ENCODE data around the gene CTNNA1.
"Not testable (repeated sequence)": the region's sequence is repeated elsewhere in the genome, so short reads cannot be mapped to it uniquely, and the experiment has no call there.

CTNNA1 gene

DNA sequence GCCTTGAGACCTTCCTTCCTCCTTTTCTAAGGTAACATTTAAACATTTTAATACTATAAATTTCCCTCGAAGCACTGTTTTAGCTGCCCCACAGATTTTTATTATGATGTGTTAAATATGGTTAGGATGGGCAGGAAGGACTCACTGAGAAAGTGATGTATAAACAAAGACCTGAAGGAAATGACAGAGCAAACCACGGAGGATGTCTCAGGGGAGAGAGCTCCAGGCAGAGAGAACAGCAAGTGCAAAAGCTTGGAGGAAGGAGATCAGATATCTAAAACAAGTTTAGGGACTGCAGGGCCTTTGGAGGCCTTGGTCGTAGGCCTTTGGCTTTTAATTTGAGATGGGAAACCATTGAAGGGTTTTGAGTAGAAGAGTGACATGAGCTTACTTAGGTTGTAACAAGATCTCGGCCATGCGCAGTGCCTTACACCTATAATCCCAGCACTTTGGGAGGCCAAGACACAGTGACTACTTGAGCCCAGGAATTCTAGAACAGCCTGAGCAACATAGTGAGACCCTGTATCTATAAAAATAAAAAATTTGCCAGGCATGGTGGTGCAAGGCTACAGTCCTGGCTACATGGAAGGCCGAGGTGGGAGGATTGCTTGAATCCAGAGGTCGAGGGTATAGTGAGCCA, 157.4 kb downstream of the CTNNA1 start:
- DNase-seq: no peak

DNA sequence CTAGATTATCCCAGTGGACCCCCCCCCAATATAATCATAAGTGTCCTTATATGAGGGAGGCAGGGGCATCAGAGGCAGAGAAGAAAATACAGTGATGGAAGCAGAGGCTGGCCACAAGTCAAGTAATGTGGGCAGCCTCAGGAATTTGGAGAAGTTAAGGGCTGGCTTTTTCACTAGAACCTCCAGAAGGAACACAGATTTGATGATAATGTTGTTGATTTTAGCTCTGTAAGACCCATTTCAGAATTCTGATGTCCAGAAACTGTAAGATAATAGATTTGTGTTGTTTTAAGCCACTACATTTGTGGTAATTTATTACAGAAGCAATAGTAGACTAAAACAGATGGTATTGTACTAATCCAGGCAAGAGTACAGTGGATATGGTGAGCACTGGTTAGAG, 158.2 kb downstream of the CTNNA1 start:
- DNase-seq: no peak

DNA sequence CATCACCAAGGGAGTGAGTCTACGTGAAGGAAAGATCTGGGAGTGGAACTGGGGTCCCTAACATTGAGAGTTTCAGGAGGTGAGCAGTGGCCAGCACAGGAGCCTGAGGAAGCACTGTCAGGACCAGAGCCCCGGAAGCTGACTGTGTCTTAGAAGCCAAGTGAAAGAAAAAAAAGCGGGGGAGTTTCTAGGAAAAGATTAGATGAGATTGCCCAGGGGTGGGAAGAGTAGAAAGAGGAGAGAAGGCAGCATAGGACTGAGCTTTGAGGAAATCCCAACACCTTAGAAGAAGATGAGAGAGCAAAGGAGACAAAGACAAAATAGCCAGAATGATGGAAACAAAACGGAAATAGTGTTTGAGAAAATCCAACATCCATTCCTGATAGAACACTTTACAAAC, 158.9 kb downstream of the CTNNA1 start:
- no peak for DNase-seq

DNA sequence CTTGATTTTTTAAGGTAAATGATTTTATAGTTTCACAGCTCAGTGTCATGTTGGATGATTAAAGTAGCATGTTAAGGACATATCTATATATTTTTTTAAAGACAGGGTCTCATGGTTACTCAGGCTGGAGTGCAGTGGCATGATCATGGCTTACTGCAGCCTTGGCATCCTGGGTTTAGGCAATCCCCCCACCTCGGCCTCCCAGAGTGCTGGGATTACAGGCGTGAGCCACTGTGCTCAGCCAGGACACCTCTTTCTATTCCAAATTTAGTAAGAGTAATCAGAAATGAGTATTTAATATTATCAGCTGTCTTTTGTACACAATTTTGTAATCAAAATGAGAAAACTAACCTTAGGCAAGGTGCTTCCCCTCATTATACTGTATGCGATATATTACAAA, 160.5 kb downstream of the CTNNA1 start:
- DNase-seq: no peak

DNA sequence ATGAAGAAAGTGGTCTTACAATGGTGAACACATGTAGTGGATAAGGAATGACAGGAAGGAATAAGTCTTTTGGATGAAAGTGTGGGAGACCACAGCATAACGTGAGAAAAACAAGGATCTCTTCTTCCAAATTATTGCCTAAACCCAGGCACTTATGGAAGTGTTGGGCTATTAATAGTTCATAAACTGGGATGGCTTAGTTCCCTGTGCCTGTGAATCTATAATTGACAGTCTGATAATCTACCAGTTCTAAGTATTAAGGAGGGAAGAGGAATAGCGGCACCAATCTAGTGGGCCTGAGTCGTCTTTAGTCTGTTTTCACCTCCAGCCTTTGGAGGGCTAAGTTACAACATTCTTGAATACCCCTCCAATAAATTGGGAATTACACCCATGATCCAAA, 161.1 kb downstream of the CTNNA1 start:
- DNase-seq: no peak

DNA sequence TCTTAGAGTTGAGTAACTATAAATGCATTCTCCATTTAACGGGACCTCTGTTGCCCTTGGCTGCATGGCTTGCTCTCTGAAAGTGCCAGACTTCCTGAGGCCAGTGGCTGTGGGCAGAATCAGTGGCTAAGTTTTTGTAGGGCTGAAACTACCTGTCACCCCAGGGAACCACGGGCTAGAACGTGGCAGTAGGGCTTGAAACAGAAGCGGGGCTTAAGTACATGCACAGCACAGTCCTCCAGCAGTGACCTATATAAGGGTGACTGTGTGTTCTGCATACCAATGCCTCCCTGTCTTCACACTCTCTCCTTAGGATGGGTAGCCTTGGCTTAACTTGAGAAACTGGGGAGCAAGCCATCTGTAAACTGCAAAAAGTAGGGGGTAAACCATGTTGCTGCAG, 165.5 kb downstream of the CTNNA1 start:
- DNase-seq: no peak

DNA sequence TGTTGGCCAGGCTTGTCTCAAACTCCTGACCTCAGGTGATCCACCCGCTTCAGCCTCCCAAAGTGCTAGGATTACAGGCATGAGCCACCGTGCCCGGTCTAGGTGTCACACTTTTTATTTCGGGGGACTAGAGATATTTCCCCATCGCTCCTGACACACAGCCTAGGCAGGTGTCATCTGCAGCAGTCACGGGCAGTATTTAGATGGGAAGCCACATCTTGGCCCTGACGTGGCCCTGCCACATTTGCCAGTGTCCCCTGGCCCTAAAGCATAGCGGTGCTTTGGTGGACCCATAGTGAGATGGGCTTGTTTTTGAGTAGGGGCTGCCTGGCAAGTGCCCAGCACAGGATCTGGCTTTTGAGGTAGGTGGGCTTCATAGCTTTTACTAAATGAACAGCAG, 167.0 kb downstream of the CTNNA1 start:
- no peak for DNase-seq

DNA sequence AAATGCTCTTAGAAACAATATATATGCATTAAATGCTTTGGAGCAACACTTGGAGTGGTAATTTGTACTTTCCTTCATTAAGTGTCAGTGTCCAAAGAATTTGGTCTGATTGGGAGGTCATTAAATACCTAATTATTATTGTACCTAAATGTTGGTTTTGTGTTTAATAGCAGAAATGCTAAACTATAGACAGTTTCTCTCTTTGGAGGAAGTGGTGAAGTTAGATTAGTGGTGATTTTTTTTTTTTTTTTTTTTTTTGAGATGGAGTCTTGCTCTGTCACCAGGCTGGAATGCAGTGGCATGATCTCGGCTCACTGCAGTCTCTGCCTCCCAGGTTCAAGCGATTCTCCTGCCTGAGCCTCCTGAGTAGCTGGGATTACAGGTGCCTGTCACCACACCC, 168.1 kb downstream of the CTNNA1 start:
- not testable (repeated sequence) for DNase-seq

DNA sequence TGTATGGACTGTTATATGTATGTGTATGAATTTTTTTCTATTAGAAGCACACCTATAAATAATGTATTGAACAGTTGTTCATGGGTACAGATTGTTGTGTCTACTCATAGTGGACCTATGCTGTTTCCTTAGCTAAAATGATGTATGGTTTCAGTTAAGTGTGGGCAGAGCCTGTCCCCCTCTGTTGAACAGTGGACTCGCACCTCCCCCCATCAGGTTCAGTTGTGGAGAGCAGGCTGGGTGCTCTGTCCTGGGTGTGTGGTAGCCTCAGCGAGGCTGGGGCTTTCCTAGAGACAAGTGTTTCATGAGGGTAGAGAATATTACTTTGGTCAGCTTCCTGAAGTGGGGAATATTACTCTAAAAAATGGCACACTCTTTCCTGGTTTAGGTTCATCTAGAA, 169.3 kb downstream of the CTNNA1 start:
- DNase-seq: no peak

DNA sequence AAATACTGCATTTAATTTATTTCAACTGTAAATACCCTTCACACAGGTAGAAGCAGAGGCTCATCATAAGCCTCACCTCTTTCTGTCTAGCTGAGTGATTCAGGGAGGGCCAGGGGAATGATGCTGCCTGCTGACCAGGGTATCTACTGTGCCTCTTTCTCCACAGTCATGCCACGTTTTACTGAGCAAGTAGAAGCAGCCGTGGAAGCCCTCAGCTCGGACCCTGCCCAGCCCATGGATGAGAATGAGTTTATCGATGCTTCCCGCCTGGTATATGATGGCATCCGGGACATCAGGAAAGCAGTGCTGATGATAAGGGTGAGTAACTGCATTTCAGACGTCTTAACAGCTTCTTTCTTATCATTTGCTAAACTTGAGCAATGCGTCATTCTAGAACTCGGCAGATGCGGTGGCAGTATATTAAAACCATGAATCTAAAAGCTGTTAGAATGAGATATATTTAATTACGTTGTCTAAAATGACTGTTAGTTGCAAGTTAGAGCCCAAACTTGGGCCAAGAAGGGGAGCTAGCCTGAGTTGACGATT, 171.9 kb downstream of the CTNNA1 start:
- no peak for DNase-seq

DNA sequence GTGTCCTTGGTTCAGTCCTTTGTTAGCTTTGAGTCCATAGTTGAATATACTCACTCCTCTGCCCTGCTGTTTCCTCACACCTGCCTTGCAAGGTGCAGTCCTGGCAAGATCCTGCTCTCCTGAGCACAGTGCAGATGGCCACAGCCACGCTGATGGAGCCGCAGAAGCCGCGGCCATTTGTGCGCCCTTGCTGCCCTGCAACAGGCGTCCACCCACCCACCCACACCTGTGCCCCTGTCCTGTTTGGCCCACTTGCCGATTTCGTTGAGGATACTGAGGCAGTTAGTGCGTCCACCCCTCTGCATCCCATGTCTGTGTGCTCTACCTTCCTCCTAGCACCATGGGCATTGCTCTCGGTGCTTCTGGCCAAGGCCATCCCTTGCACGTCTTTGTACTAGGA, 173.0 kb downstream of the CTNNA1 start:
- DNase-seq: no peak

DNA sequence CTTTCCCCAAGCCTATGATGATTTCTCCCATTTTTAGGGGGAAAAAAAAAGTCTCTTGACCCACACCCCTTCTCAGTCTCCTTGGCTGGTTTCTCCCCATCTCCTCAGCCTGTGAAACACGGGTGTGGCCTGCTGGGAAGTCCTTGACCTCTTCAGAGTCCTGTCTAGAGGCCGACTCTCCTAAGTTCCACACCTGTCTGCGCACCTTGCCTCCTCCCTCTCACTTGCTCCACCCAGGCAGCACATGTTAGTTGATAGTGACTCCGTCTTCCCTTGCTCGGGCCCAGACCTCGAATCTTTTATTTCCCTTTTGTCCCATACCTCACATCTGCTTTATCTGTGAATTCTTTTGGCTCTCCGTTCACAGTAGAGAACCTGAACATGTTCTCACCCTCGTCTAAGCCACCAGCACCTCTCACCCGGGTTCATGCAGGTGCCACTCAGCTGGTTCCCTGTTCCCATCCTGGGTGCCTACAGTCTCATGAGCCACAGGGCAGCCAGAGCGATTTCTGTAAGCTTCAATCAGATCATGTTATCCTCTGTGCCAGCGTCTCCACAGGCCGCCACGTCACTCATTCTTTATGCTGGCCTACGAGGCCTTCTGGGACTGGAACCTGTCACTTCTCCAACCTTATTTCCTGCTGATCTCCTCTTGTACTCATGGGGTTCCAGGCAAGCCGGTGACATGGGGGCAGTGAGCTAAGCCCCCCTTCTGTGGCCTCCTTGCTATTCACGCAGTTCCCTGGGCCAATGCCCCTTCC, 173.6 kb downstream of the CTNNA1 start:
- no peak for DNase-seq

DNA sequence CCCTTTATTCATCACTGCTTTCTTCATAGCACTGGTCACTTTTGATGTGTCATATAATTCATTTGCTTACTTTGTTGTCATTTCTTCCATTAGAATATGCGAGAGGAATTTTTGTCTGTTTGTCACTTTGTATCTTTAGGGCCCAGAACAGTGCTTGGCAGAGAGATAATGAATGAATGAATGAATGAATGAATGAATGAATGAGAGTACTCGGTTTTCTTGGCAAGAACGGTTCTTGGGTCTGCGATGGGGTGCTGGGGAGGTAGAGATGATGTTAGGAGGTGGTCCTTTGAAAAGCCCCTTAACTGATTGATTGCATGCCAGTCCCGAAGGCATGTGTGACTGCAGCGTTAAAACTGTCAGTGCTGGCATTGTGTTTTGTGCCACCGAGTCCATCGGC, 174.3 kb downstream of the CTNNA1 start:
- DNase-seq: no peak

DNA sequence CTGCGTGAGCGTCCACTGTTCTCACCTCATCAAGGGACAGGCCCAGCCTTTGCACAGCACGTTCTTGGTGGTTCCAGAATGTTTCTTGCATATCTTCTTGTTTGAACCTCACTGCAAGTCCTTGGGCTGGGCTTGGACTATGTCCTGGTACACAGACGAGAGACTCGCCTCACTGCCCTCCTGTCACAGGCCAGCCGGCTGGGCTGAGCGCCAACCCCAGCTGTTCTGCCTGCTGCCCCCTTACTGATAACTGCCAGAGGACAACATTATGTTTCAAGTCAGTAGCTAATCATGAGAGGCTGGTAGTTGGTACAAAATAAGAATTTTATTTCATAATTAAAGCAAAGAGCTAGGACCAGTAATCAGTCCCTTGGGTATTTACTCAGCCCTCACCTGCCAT, 174.8 kb downstream of the CTNNA1 start:
- no peak for DNase-seq

DNA sequence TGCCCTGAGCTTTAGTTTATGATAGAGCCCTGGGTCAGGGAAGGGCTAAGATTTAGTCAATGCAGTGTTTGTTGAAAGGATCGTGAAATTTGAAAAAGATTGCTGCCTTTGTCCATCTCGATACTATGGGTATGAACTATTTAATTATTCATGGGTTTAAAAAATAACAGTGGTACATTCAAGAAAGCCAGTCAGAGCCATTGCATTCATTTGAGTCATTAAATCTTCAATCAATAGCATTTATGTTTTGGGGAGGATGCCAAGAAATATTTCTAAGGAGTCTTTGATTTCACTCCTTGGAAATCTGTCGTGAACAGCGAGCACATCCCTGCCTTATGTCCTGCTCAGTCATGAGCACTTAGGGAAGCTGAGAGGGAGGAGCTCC, 176.3 kb downstream of the CTNNA1 start:
- DNase-seq: no peak

DNA sequence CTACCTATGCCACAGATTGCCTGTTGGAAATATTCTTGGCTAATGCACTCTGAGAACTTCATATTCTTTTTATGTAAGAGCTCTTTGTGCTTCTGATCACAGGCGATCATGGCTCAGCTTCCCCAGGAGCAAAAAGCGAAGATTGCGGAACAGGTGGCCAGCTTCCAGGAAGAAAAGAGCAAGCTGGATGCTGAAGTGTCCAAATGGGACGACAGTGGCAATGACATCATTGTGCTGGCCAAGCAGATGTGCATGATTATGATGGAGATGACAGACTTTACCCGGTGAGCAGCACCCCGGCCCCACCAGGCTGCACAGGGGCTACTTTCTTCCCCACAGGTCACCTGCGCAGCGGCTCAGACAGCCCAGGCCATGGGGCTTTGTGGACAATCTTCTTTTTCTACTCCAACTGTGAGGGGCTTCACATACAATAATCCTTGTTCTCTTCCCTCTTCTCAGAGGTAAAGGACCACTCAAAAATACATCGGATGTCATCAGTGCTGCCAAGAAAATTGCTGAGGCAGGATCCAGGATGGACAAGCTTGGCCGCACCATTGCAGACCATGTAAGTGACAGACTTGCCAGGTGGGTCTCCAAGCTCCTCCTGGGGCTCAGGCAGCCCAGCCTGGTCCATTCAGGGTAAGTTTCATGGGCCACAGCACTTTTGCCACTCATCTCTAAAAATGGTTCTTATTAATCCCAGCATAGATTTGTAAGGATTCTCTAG, 177.3 kb downstream of the CTNNA1 start:
- DNase-seq: no peak

DNA sequence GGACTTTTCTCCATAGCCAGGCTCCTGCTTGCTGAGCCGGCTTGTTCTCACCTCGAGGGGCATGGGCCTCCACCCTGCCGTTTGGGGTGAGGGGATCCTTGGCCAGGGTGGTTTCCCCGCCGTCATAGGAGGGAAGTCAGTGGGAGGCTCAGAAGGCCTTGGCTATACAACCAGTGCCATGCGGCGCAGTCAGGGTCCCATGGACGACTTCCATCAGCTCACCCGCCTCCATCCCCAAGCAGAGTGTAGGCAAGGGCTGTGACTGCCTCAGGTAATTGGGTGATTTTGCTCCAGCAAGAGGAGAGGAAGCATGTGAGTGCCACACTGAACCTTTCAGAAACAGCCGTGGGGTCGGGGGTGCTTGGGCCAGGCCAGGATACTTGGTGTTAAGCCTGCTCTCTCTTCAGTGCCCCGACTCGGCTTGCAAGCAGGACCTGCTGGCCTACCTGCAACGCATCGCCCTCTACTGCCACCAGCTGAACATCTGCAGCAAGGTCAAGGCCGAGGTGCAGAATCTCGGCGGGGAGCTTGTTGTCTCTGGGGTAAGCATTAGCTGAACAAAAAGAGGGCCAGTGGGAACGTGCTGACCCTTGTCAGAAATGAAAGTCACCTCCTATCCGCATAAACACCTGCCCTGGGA, 179.1 kb downstream of the CTNNA1 start:
- DNase-seq: no peak

DNA sequence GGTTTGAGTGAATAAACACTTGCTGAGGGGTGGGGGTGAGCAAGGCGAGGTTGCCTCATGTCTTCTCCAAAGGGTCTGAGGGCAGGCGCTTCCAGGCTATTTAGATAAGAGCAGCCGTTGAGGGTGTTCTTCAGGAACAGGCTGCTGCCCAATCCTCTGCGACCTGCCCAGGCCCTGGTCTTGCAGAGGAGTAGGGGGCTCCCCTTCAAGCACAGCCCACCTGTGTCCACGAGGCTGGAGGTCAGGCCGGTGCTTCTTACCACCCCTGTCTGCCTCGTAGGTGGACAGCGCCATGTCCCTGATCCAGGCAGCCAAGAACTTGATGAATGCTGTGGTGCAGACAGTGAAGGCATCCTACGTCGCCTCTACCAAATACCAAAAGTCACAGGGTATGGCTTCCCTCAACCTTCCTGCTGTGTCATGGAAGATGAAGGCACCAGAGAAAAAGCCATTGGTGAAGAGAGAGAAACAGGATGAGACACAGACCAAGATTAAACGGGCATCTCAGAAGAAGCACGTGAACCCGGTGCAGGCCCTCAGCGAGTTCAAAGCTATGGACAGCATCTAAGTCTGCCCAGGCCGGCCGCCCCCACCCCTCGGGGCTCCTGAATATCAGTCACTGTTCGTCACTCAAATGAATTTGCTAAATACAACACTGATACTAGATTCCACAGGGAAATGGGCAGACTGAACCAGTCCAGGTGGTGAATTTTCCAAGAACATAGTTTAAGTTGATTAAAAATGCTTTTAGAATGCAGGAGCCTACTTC, 180.5 kb downstream of the CTNNA1 start:
- DNase-seq: no peak

DNA sequence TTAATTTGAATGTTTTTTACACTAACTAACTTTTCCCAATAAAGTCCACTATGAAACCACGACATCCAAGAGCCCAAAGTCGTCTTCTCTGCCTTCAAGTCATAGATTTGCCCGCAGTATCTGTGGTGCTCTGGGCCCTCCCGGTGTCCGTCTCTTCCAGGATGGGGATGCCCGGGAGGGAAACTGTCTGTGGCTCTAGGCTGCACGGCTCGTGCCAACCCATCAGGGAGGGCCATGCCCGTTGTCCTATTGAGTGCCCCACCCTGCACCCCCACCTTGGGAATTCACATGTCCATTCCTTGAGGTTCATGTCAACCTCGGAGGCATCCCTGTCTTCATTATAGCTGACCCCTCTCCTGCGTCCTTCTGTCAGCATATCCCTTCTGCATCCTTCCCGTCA, 181.7 kb downstream of the CTNNA1 start:
- no peak for DNase-seq

DNA sequence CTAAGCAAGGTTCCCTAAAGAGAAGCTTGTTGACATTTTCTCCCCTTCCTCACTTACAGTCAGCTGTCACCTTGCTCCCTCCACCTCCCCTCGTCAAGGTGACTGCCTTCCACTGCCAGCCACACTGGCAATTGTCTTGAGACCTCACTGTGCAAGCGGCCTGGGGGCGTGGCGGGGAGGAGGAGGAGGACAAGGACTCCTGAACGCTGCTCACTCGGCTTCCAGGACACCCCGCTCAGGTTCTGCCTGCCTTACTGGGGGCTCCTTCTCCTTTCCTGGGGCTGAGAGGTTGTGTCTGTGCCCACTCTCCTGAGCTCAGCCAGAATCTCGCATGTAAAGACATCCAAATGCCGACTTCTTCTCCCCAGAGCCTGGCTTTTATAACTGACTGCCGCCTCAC, 182.2 kb downstream of the CTNNA1 start:
- no peak for DNase-seq

DNA sequence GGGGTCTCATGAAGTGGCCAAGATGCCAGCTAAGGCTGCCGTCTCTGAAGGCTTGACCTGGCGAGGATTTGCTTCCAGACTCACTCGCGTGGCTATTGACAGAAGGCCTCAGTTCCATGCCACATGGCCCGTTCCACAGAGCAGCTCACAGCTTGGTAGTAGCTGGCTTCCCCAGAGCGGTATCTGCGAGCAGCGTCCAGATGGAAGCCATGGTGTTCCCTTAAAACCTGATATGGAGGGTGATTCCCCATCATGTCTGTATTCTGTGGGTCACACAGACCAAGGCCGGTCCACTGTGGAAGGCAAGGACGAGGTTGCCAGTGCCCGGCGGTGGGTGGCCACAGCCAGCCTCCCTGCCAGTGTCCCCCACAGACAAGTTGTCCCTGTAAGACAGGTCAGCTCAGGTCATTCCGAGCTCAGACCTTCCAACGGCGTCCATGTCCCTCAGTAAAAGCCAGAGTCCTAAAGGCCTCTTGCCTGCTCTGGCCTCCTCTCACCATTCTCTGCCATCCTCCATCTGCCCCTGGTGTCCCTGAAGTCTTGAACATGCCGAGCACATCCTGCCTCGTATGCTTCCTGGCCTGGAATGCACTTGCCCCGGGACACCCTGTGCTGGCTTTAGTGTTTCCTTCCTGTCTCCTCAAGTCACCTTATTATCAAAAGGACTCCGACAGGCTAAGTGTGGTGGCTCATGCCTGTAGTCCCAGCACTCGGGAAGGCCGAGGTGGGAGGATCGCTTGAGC, 183.2 kb downstream of the CTNNA1 start:
- DNase-seq: no peak

DNA sequence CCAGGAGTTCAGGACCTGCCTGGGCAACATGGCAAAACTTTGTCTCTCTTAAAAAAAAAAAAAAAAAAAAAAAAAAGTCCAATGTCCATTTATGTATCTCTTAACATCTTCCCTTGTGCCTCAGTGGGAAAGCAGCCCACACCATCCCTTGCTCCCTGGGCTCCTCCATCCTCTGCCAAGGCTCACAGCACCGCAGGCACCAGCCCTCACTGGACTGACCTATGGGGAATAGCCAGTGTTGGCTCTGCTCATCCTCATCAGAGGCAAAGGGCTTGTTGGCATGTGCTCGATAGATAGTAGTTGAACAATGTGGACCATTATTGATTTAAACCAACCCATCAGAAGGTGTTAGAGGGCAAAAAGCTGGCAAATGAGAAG, 183.7 kb downstream of the CTNNA1 start:
- DNase-seq: no peak

Data from activated naive CD4-positive, alpha-beta T cell treated with Interleukin-2 at 50 U/mL for 16 hours (primary cell).